WTC11 (cell line): ENCODE results near the gene ZNF568.

Experiments used
- CREM ChIP-seq: sonication (generic); formaldehyde crosslinking; IDR thresholded peaks from 2 replicates; pipeline ENCODE4 v1.8.1; 2022; ENCODE audit warnings: mild to moderate bottlenecking, missing genetic modification reagents, moderate library complexity
- CTCF ChIP-seq: fragments of 200-600 bp; IDR thresholded peaks from 2 replicates; pipeline ENCODE4 v1.8.0; 2022; ENCODE audit warnings: antibody characterized with exemption
- IRF1 ChIP-seq: sonication (generic); formaldehyde crosslinking; IDR thresholded peaks from 2 replicates; pipeline ENCODE4 v1.8.0; 2023; ENCODE audit warnings: missing genetic modification reagents
- KAT7 ChIP-seq: sonication (generic); formaldehyde crosslinking; IDR thresholded peaks from 2 replicates; pipeline ENCODE4 v1.8.1; 2023; ENCODE audit warnings: missing genetic modification reagents, mild to moderate bottlenecking, borderline replicate concordance
- ZNF121 ChIP-seq: sonication (generic); formaldehyde crosslinking; IDR thresholded peaks from 2 replicates; pipeline ENCODE4 v1.8.0; 2023; ENCODE audit warnings: missing genetic modification reagents
- TF ChIP-seq, protein P1 (sequence below): sonication (generic); formaldehyde crosslinking; IDR thresholded peaks from 2 replicates; pipeline ENCODE4 v1.8.0; 2022; ENCODE audit warnings: missing genetic modification reagents

GRCh38 chr19:37012093-37012745, 96.1 kb downstream of the ZNF568 start:
- TF ChIP-seq, protein P1, sequence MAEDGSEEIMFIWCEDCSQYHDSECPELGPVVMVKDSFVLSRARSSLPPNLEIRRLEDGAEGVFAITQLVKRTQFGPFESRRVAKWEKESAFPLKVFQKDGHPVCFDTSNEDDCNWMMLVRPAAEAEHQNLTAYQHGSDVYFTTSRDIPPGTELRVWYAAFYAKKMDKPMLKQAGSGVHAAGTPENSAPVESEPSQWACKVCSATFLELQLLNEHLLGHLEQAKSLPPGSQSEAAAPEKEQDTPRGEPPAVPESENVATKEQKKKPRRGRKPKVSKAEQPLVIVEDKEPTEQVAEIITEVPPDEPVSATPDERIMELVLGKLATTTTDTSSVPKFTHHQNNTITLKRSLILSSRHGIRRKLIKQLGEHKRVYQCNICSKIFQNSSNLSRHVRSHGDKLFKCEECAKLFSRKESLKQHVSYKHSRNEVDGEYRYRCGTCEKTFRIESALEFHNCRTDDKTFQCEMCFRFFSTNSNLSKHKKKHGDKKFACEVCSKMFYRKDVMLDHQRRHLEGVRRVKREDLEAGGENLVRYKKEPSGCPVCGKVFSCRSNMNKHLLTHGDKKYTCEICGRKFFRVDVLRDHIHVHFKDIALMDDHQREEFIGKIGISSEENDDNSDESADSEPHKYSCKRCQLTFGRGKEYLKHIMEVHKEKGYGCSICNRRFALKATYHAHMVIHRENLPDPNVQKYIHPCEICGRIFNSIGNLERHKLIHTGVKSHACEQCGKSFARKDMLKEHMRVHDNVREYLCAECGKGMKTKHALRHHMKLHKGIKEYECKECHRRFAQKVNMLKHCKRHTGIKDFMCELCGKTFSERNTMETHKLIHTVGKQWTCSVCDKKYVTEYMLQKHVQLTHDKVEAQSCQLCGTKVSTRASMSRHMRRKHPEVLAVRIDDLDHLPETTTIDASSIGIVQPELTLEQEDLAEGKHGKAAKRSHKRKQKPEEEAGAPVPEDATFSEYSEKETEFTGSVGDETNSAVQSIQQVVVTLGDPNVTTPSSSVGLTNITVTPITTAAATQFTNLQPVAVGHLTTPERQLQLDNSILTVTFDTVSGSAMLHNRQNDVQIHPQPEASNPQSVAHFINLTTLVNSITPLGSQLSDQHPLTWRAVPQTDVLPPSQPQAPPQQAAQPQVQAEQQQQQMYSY (CRISPR knock-in tag): no peak
- no peak for TF ChIP-seq CTCF
- no peak for TF ChIP-seq IRF1 (CRISPR knock-in tag)
- TF ChIP-seq CREM (CRISPR knock-in tag): no peak
- TF ChIP-seq KAT7 (CRISPR knock-in tag): no peak
- no peak for TF ChIP-seq ZNF121
